ENCODE measurements around the gene PROZ.

DNA sequence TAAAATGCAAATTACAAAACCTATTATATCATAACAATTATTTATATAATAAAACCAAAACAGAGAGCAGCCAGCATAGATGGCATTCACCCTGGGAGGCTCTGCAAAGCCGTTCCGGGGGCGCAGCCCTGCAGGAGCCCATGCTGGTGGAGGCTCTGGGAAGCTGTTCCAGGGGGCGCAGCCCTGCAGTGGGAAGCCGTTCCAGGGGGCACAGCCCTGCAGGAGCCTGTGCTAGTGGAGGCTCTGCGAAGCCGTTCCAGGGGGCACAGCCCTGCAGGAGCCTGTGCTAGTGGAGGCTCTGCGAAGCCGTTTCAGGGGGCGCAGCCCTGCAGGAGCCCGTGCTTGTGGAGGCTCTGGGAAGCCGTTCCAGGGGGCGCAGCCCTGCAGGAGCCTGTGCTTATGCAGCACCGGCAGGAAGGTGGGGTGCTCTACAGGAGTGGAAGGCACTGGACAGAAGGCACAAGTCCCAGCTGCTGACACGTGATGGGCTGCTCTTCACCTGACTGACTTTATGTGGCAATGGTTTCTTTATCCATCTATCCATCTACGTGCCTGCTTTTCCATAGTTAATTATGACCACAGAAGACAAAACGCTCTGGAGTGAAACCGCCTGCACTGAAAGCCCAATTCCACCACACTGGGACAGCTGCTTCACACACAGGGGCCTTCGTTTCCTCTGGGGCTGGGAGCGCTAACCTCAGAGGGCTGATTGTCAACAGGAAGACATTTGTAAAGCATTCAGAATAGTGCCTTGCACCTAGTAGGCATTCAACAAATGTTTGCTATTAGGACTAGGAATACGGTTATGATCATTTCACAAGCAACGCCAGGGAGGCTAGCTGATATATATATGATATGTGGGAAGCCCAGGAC, 26.4 kb downstream of the PROZ start:
- TF ChIP-seq POLR2A (IDR thresholded peaks at IDR 0.05; ENCODE audit: low read length) (no peak), GATA1 (IDR thresholded peaks at IDR 0.05; ENCODE audit: low read depth, low read length) (no peak)
